ENCODE data around the gene ZNF234.

GRCh38 chr19:44112802-44113137 is 28.6 kb upstream of the ZNF234 start:
- TF ChIP-seq CTCF (IDR thresholded peaks at IDR 0.05 in 8 of 11, conservative IDR thresholded peaks at IDR 0.05 in 3 of 11): peak in 1 of 11 experiments; percentile 2
- TF ChIP-seq POLR2A (IDR thresholded peaks at IDR 0.05): no peak
